H9 (cell line): Measurements from ENCODE around the gene ALX4. TPM values are rescaled to one million over a fixed set of nuclear protein-coding genes. Genes with fewer than 3 reads are reported as not detected.

ENCODE experiments used
- DNase-seq: peaks from one replicate; pipeline ENCODE4 v3.0.0-alpha.2; 2017
- H2AFZ ChIP-seq: one replicate; pipeline ENCODE4 v1.6.1; 2013; ENCODE audit warnings: mild to moderate bottlenecking, low read length, control low read depth, moderate library complexity
- H2AK5ac ChIP-seq: 2 replicates; pipeline ENCODE4 v1.6.1; 2013; ENCODE audit warnings: low read length, control low read depth, mixed read lengths; ENCODE audit not compliant: insufficient read length
- H2BK120ac ChIP-seq: one replicate; pipeline ENCODE4 v1.6.1; 2013; ENCODE audit warnings: low read depth, mild to moderate bottlenecking, low read length, control low read depth, inconsistent platforms; ENCODE audit not compliant: poor library complexity, severe bottlenecking
- H2BK12ac ChIP-seq: 2 replicates; pipeline ENCODE4 v1.6.1; 2013; ENCODE audit warnings: low read length, control low read depth, mixed read lengths, low read depth; ENCODE audit not compliant: insufficient read length
- H2BK15ac ChIP-seq: 2 replicates; pipeline ENCODE4 v1.6.1; 2013; ENCODE audit warnings: low read depth, low read length, control low read depth
- H2BK20ac ChIP-seq: one replicate; pipeline ENCODE4 v1.6.1; 2013; ENCODE audit warnings: low read depth, mild to moderate bottlenecking, low read length, control low read depth, inconsistent platforms; ENCODE audit not compliant: poor library complexity, severe bottlenecking
- H2BK5ac ChIP-seq: 2 replicates; pipeline ENCODE4 v1.6.1; 2013; ENCODE audit warnings: low read length, control low read depth, mixed read lengths; ENCODE audit not compliant: insufficient read length
- H3K14ac ChIP-seq: 2 replicates; pipeline ENCODE4 v1.6.1; 2013; ENCODE audit warnings: low read length, control low read depth; ENCODE audit not compliant: insufficient read depth
- H3K18ac ChIP-seq: 2 replicates; pipeline ENCODE4 v1.6.1; 2013; ENCODE audit warnings: low read depth, mild to moderate bottlenecking, mixed read lengths, low read length, control low read depth; ENCODE audit not compliant: insufficient read length
- H3K23ac ChIP-seq: 2 replicates; pipeline ENCODE4 v1.6.1; 2013; ENCODE audit warnings: low read length, control low read depth, mixed read lengths, low read depth; ENCODE audit not compliant: insufficient read length
- H3K23me2 ChIP-seq: 2 replicates; pipeline ENCODE4 v1.6.1; 2013; ENCODE audit warnings: low read depth, mild to moderate bottlenecking, mixed read lengths, low read length, control low read depth; ENCODE audit not compliant: insufficient read length, poor library complexity, severe bottlenecking
- H3K27ac ChIP-seq: 2 replicates; pipeline ENCODE4 v1.5.1; 2013; ENCODE audit warnings: low read length, control low read depth, mixed read lengths, low read depth; ENCODE audit not compliant: insufficient read length
- H3K27me3 ChIP-seq: 2 replicates; pipeline ENCODE4 v1.6.1; 2013; ENCODE audit warnings: low read length, control low read depth, inconsistent platforms; ENCODE audit not compliant: insufficient read depth
- H3K4ac ChIP-seq: 2 replicates; pipeline ENCODE4 v1.6.1; 2013; ENCODE audit warnings: low read depth, mild to moderate bottlenecking, control low read depth, inconsistent platforms, low read length, moderate library complexity
- H3K4me1 ChIP-seq: 2 replicates; pipeline ENCODE4 v1.6.1; 2013; ENCODE audit warnings: low read length, control low read depth, inconsistent platforms; ENCODE audit not compliant: insufficient read depth
- H3K4me2 ChIP-seq: 2 replicates; pipeline ENCODE4 v1.6.1; 2013; ENCODE audit warnings: low read length, control low read depth, mixed read lengths; ENCODE audit not compliant: insufficient read length, insufficient read depth
- H3K56ac ChIP-seq: 2 replicates; pipeline ENCODE4 v1.6.1; 2013; ENCODE audit warnings: low read depth, mild to moderate bottlenecking, mixed read lengths, low read length, control low read depth; ENCODE audit not compliant: insufficient read length
- H3K79me1 ChIP-seq: 2 replicates; pipeline ENCODE4 v1.6.1; 2013; ENCODE audit warnings: low read depth, mild to moderate bottlenecking, moderate library complexity, low read length, control low read depth, inconsistent platforms; ENCODE audit not compliant: insufficient read depth, poor library complexity, severe bottlenecking
- H3K79me2 ChIP-seq: 2 replicates; pipeline ENCODE4 v1.6.1; 2013; ENCODE audit warnings: low read length, control low read depth, inconsistent platforms; ENCODE audit not compliant: insufficient read depth
- H3K9ac ChIP-seq: 2 replicates; pipeline ENCODE4 v1.6.1; 2013; ENCODE audit warnings: low read length, control low read depth, mixed read lengths; ENCODE audit not compliant: insufficient read length; ENCODE audit errors: extremely low read depth
- H3K9me3 ChIP-seq: one replicate; pipeline ENCODE4 v1.6.1; 2013; ENCODE audit warnings: low read depth, low read length, inconsistent platforms; ENCODE audit not compliant: control insufficient read depth
- H3T11ph ChIP-seq: one replicate; pipeline ENCODE4 v1.6.1; 2013; ENCODE audit warnings: mild to moderate bottlenecking, low read length, control low read depth, inconsistent platforms
- H4K20me1 ChIP-seq: one replicate; pipeline ENCODE4 v1.6.1; 2013; ENCODE audit not compliant: control insufficient read depth, insufficient read length, insufficient read depth
- H4K5ac ChIP-seq: 2 replicates; pipeline ENCODE4 v1.6.1; 2013; ENCODE audit warnings: low read depth, mild to moderate bottlenecking, mixed read lengths, low read length, control low read depth; ENCODE audit not compliant: insufficient read length
- H4K8ac ChIP-seq: replicated peaks from 2 replicates; pipeline ENCODE4 v1.6.1; 2013; ENCODE audit warnings: low read length, control low read depth, mixed read lengths, low read depth; ENCODE audit not compliant: insufficient read length
- H4K91ac ChIP-seq: 2 replicates; pipeline ENCODE4 v1.6.1; 2013; ENCODE audit warnings: low read depth, mild to moderate bottlenecking, moderate library complexity, mixed read lengths, low read length, control low read depth; ENCODE audit not compliant: insufficient read length
- H3K27ac Mint-ChIP-seq, 3 experiments: 2 replicates in 2 of 3; 3 replicates in 1 of 3; pipeline ENCODE4 v1.8.0; 2020 to 2021; ENCODE audit warnings: mixed read lengths in 3 of 3, mild to moderate bottlenecking in 1 of 3, moderate library complexity in 1 of 3
- H3K27me3 Mint-ChIP-seq: 2 replicates; pipeline ENCODE4 v1.8.0; 2021; ENCODE audit warnings: low read depth, mild to moderate bottlenecking, moderate library complexity, mixed read lengths
- H3K36me3 Mint-ChIP-seq, 3 experiments: 2 replicates in 2 of 3; 3 replicates in 1 of 3; pipeline ENCODE4 v1.8.0; 2020 to 2021; ENCODE audit warnings: low read depth in 3 of 3, mixed read lengths in 3 of 3; ENCODE audit not compliant: insufficient read depth in 1 of 3
- H3K4me1 Mint-ChIP-seq, 2 experiments: 2 replicates each; pipeline ENCODE4 v1.8.0; 2020; ENCODE audit warnings: mixed read lengths in 2 of 2
- H3K4me3 Mint-ChIP-seq, 2 experiments: 2 replicates in 1 of 2; 3 replicates in 1 of 2; pipeline ENCODE4 v1.8.0; 2020 to 2021; ENCODE audit warnings: mild to moderate bottlenecking in 2 of 2, mixed read lengths in 2 of 2, moderate library complexity in 1 of 2
- H3K9me3 Mint-ChIP-seq, 2 experiments: 2 replicates in 1 of 2; 3 replicates in 1 of 2; pipeline ENCODE4 v1.8.0; 2020; ENCODE audit warnings: mild to moderate bottlenecking in 2 of 2, mixed read lengths in 2 of 2, moderate library complexity in 1 of 2
- WGBS: extraction: QIAGEN DNeasy Blood & Tissue Kit; methylation state at CpG from one replicate; pipeline ENCODE4 v1.1.7; 2013; ENCODE audit warnings: missing lambda C conversion rate, low lambda C conversion rate, mixed read lengths; ENCODE audit not compliant: insufficient read length; ENCODE audit errors: extremely low coverage; 5-methylcytosine and 5-hydroxymethylcytosine counted together
- total RNA-seq: library from RNA; stranded (reverse); gene quantifications from 2 replicates; pipeline ENCODE4 v1.2.1, GENCODE V29; 2021
- TF ChIP-seq, protein P1 (sequence below): fragments of 200-600 bp; sonication (generic); conservative IDR thresholded peaks from 3 replicates; pipeline ENCODE4 v1.8.0; 2021; ENCODE audit warnings: antibody characterized with exemption, mild to moderate bottlenecking

Gene ALX4
- total RNA-seq, 1 experiment from 2014 or later = not detected

DNA sequence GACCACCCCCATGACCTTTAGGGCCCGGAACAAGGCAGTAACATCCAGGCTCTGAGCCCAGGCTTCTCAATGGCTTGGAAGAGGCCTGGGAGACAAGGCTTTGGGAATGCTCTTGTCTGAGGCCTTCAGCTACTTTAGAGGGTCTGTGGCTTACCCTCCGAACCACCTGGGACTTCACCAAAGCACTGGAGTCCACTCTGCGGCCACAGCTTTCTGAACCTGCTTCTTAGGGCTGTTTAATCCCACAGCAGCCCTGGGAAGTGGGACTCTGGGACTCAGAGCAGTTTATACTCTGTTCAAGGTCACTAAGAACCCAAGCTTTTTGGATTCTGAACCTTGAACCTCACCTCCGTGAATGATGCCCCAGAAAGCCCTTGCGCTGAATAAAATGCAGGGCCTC lies 30.7 kb upstream of the ALX4 start:
- H3K27me3 Mint-ChIP-seq = peaks cover 34% of the 10 kb centered on the region
- H3K79me2 ChIP-seq = no peaks in the 10 kb centered on the region
- no peak overlapping the region for H2BK15ac ChIP-seq
- H3K14ac ChIP-seq = no peak overlapping the region
- H3K36me3 Mint-ChIP-seq = no peaks in the 10 kb centered on the region
- H2BK12ac ChIP-seq = no peak overlapping the region
- no peak for DNase-seq
- H3K4me2 ChIP-seq = no peak overlapping the region
- peaks cover 5 to 18% of the 10 kb centered on the region in 2 experiments; a peak in 2 of 4 replicates for H3K4me1 Mint-ChIP-seq
- TF ChIP-seq, protein P1, sequence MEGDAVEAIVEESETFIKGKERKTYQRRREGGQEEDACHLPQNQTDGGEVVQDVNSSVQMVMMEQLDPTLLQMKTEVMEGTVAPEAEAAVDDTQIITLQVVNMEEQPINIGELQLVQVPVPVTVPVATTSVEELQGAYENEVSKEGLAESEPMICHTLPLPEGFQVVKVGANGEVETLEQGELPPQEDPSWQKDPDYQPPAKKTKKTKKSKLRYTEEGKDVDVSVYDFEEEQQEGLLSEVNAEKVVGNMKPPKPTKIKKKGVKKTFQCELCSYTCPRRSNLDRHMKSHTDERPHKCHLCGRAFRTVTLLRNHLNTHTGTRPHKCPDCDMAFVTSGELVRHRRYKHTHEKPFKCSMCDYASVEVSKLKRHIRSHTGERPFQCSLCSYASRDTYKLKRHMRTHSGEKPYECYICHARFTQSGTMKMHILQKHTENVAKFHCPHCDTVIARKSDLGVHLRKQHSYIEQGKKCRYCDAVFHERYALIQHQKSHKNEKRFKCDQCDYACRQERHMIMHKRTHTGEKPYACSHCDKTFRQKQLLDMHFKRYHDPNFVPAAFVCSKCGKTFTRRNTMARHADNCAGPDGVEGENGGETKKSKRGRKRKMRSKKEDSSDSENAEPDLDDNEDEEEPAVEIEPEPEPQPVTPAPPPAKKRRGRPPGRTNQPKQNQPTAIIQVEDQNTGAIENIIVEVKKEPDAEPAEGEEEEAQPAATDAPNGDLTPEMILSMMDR = no peak
- H3K27ac Mint-ChIP-seq = no peak overlapping the region
- H3K9ac ChIP-seq = no peak overlapping the region
- no peak overlapping the region for H2AFZ ChIP-seq
- H3K23ac ChIP-seq = no peak overlapping the region
- no peak overlapping the region for H3K4me3 Mint-ChIP-seq
- H3K79me1 ChIP-seq = no peaks in the 10 kb centered on the region
- no peak overlapping the region for H3K27ac ChIP-seq
- H3T11ph ChIP-seq = no peak overlapping the region
- H3K9me3 Mint-ChIP-seq = no peaks in the 10 kb centered on the region; a peak in 1 of 5 replicates
- no peak overlapping the region for H2BK5ac ChIP-seq
- H3K27me3 ChIP-seq = peaks cover 14% of the 10 kb centered on the region; the same call in 1 of the 2 replicates
- no CpG with 5 or more reads among the region's 5 CpGs for WGBS
- H3K18ac ChIP-seq = no peak overlapping the region
- no peak overlapping the region for H2AK5ac ChIP-seq
- no peak overlapping the region for H4K5ac ChIP-seq
- no peaks in the 10 kb centered on the region for H3K23me2 ChIP-seq
- H4K20me1 ChIP-seq = no peaks in the 10 kb centered on the region
- H3K56ac ChIP-seq = no peak overlapping the region
- H3K9me3 ChIP-seq = no peaks in the 10 kb centered on the region
- no peaks in the 10 kb centered on the region for H3K4me1 ChIP-seq
- H4K91ac ChIP-seq = no peak overlapping the region
- H4K8ac ChIP-seq = no peak overlapping the region
- no peak overlapping the region for H2BK20ac ChIP-seq
- H3K4ac ChIP-seq = no peak overlapping the region
- no peak overlapping the region for H2BK120ac ChIP-seq
